Thoracic aorta (tissue), 2 donors: ENCODE data around the gene ZNF646. TPM values are rescaled to one million over a fixed set of nuclear protein-coding genes. Genes with fewer than 3 reads are reported as not detected.

Source experiments
- ATAC-seq: fragments of 150-250 bp; one replicate; pipeline ENCODE4 v1.8.0; 2017; ENCODE audit warnings: low read depth; ENCODE audit not compliant: insufficient number of reproducible peaks, low FRiP score
- DNase-seq: peaks from one replicate; pipeline ENCODE4 v3.0.0-alpha.2; 2020; ENCODE audit warnings: low spot score
- H3K27ac ChIP-seq, 2 donors: fragments of 200-600 bp; sonication (generic); 1 replicate in 1 of 2; 2 replicates in 1 of 2; pipeline ENCODE4 v1.5.1; 2016; ENCODE audit warnings: mild to moderate bottlenecking in 2 of 2, moderate library complexity in 2 of 2
- H3K27me3 ChIP-seq: fragments of 200-600 bp; sonication (generic); replicated peaks from 2 replicates; pipeline ENCODE4 v1.6.0; 2016; ENCODE audit warnings: mild to moderate bottlenecking; ENCODE audit not compliant: insufficient read depth
- H3K36me3 ChIP-seq: fragments of 200-600 bp; sonication (generic); one replicate; pipeline ENCODE4 v1.5.1; 2016
- H3K4me1 ChIP-seq, 2 donors: fragments of 200-600 bp; sonication (generic); 1 replicate in 1 of 2; 2 replicates in 1 of 2; pipeline versions ENCODE4 v1.5.1 to v1.6.0; 2016; ENCODE audit warnings: low read depth in 2 of 2, mild to moderate bottlenecking in 1 of 2; ENCODE audit not compliant: control insufficient read depth in 1 of 2
- H3K4me3 ChIP-seq: fragments of 200-600 bp; sonication (generic); 2 replicates; pipeline ENCODE4 v1.5.1; 2016; ENCODE audit warnings: mild to moderate bottlenecking
- H3K9me3 ChIP-seq: fragments of 200-600 bp; sonication (generic); 2 replicates; pipeline ENCODE4 v1.5.1; 2016
- CTCF ChIP-seq: fragments of 200-600 bp; sonication (generic); IDR thresholded peaks from one replicate; pipeline ENCODE4 v1.5.1; 2019; ENCODE audit warnings: antibody characterized with exemption
- total RNA-seq, 2 donors: library from RNA; depleted of rRNA; stranded (reverse); fragments of >200 nt; gene quantifications; one replicate each; pipeline versions ENCODE4 v1.1.0 to v1.2.3, GENCODE V29; 2016

Gene ZNF646
- total RNA-seq, 2 donors from 2014 or later: 10.2 to 17.9 TPM

- H3K9me3 ChIP-seq: no peaks in the 10 kb centered on the region
- H3K4me1 ChIP-seq: peaks cover 0 to 7% of the 10 kb centered on the region in 2 donors
- no peak overlapping the region for H3K27ac ChIP-seq
- H3K27me3 ChIP-seq: no peaks in the 10 kb centered on the region
- no peak for DNase-seq
- no peak overlapping the region for H3K4me3 ChIP-seq
- no peak for ATAC-seq
- TF ChIP-seq CTCF: no peak
- peaks cover 37% of the 10 kb centered on the region for H3K36me3 ChIP-seq
Measured at GRCh38 chr16:31085411-31085810, 11.2 kb downstream of the ZNF646 start.

GRCh38 chr16:31085873-31086628 is 11.8 kb downstream of the ZNF646 start:
- no peak overlapping the region for H3K4me3 ChIP-seq
- TF ChIP-seq CTCF: no peak
- H3K27ac ChIP-seq: no peak overlapping the region
- H3K4me1 ChIP-seq: peaks cover 0 to 7% of the 10 kb centered on the region in 2 donors
- no peaks in the 10 kb centered on the region for H3K9me3 ChIP-seq
- peaks cover 37% of the 10 kb centered on the region for H3K36me3 ChIP-seq
- no peaks in the 10 kb centered on the region for H3K27me3 ChIP-seq
- ATAC-seq: no peak
- no peak for DNase-seq

DNA sequence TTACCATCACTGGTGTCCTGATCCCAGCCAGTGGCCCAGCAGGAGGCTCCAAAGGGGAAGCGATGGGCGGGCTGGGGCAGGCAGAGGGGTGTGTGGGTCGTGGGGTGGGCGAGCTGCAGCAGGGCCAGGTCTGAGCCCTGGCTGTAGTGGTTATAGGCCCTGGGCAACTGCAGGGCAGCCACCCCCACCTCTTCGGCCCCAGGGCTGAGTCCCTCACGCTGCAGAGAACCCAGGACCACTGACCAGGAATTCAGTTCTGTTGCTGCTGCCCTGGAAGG is 12.3 kb downstream of the ZNF646 start:
- Histone ChIP-seq H3K9me3 (no peaks in the 10 kb centered on the region), H3K4me1 (peaks cover 0 to 6% of the 10 kb centered on the region in 2 donors), H3K36me3 (peaks cover 36% of the 10 kb centered on the region), H3K27me3 (no peaks in the 10 kb centered on the region), H3K4me3 (no peak overlapping the region), H3K27ac (no peak overlapping the region)
- TF ChIP-seq CTCF: no peak
- ATAC-seq: no peak
- DNase-seq: no peak

DNA sequence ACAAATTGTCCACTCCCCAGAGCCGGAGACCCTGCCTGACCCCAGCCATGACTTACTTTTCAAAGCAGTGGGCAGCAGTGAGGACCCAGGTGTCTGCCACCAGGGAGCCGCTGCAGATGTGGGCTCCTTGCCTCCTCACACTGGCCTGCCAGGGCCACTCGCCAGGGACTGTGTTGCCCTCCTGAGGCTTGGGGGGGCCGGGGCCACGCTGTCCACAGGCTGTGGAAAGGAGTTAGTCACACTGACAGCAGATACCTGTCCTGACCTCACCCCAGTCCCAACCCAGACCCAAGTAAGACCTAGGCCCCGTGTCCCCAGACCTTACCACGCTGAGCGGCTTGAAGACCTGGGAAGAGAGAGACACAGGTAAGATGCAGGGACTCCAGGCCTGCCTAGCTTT is 13.3 kb downstream of the ZNF646 start:
- Histone ChIP-seq H3K4me3 (no peak overlapping the region), H3K27me3 (no peaks in the 10 kb centered on the region), H3K9me3 (no peaks in the 10 kb centered on the region), H3K36me3 (peaks cover 31% of the 10 kb centered on the region), H3K27ac (no peak overlapping the region), H3K4me1 (no peaks in the 10 kb centered on the region)
- no peak for ATAC-seq
- no peak for DNase-seq
- TF ChIP-seq CTCF: no peak

DNA sequence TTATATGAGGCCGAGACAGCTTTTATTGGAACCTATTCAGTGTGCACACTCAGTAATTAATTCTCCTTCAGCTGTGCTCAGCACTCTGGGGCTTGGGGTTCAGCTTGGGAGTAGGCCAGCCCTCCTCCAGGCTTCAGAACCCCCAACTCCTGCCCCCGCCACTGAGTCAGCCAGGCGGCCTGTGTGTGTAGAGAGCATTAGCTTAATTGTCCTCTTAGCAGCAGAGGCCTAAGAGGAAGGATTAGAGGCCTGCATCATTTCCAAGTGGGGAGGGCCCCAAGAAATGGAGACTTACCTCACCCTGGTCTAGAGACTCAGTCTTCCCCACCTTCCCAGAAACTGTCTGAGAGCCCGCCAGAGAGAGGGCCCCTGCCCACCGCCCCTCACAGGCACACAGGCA is 13.7 kb downstream of the ZNF646 start:
- Histone ChIP-seq H3K4me1 (no peaks in the 10 kb centered on the region), H3K9me3 (no peaks in the 10 kb centered on the region), H3K4me3 (no peak overlapping the region), H3K27ac (no peak overlapping the region), H3K27me3 (no peaks in the 10 kb centered on the region), H3K36me3 (peaks cover 30% of the 10 kb centered on the region)
- ATAC-seq: no peak
- no peak for DNase-seq
- no peak for TF ChIP-seq CTCF
